K562 (cell line): ENCODE measurements around the gene TRIM27. TPM values are rescaled to one million over a fixed set of nuclear protein-coding genes. Genes with fewer than 3 reads are reported as not detected.

Experiments
- CBFA2T2 ChIP-seq: fragments of 450-650 bp; conservative IDR thresholded peaks from 2 replicates; pipeline ENCODE4 v1.6.1; 2017; ENCODE audit warnings: mild to moderate bottlenecking
- EP300 ChIP-seq: IDR thresholded peaks from 2 replicates; pipeline ENCODE4 v1.6.1; 2012; ENCODE audit warnings: low read length, improper control_type of control experiment
- EP400 ChIP-seq: fragments of 450-650 bp; IDR thresholded peaks from 2 replicates; pipeline ENCODE4 v1.6.1; 2017; ENCODE audit warnings: antibody characterized with exemption, mild to moderate bottlenecking, moderate library complexity
- ETV6 ChIP-seq, 3 experiments: fragments of 150-350 bp in 1 of 3; sonication (generic) in 1 of 3; formaldehyde crosslinking in 1 of 3; IDR thresholded peaks; 2 replicates each; pipeline versions ENCODE4 v1.6.1 to v1.8.0; 2014 to 2022; ENCODE audit warnings: borderline replicate concordance in 2 of 3, low read depth in 2 of 3, antibody characterized with exemption in 1 of 3, low read length in 1 of 3, mild to moderate bottlenecking in 1 of 3, missing genetic modification reagents in 1 of 3
- PHF21A ChIP-seq: fragments of 450-650 bp; IDR thresholded peaks from 2 replicates; pipeline ENCODE4 v1.6.1; 2017; ENCODE audit warnings: low read depth, borderline replicate concordance
- RBM25 ChIP-seq: fragments of 200-400 bp; formaldehyde crosslinking; IDR thresholded peaks from 2 replicates; pipeline ENCODE4 v1.6.1; 2018; ENCODE audit warnings: low read length, low read depth, moderate library complexity; ENCODE audit not compliant: severe bottlenecking
- RBM39 ChIP-seq: fragments of 200-400 bp; formaldehyde crosslinking; optimal IDR thresholded peaks from 2 replicates; pipeline ENCODE3; 2018; ENCODE audit warnings: low read depth, low read length
- SMAD4 ChIP-seq: fragments of 250-450 bp; sonication (Bioruptor Pico); conservative IDR thresholded peaks from 2 replicates; pipeline ENCODE4 v1.8.0; 2021; ENCODE audit warnings: inconsistent platforms, mild to moderate bottlenecking, moderate library complexity
- STAT5A ChIP-seq: IDR thresholded peaks from 2 replicates; pipeline ENCODE4 v1.6.1; 2012; ENCODE audit warnings: low read length, inconsistent platforms, borderline replicate concordance
- TBP ChIP-seq: optimal IDR thresholded peaks from 2 replicates; pipeline ENCODE3; 2011; ENCODE audit warnings: low read depth, low read length, improper control_type of control experiment
- ZNF217 ChIP-seq: sonication (generic); formaldehyde crosslinking; IDR thresholded peaks from 2 replicates; pipeline ENCODE4 v1.8.0; 2022; ENCODE audit warnings: mild to moderate bottlenecking, missing genetic modification reagents
- ZNF347 ChIP-seq: fragments of 450-650 bp; formaldehyde crosslinking; IDR thresholded peaks from 2 replicates; pipeline ENCODE4 v1.4.0; 2020; ENCODE audit warnings: low read depth, mild to moderate bottlenecking, moderate library complexity
- ZNF354B ChIP-seq: fragments of 250-450 bp; sonication (Bioruptor Pico); IDR thresholded peaks from 2 replicates; pipeline ENCODE4 v1.4.0; 2020
- ZNF444 ChIP-seq: fragments of 250-450 bp; sonication (Bioruptor Pico); IDR thresholded peaks from 2 replicates; pipeline ENCODE4 v1.4.0; 2020; ENCODE audit warnings: mild to moderate bottlenecking, moderate library complexity
- ZNF780A ChIP-seq: fragments of 250-450 bp; sonication (Bioruptor Pico); IDR thresholded peaks from 2 replicates; pipeline ENCODE4 v1.5.0; 2021; ENCODE audit warnings: mild to moderate bottlenecking
- ZSCAN32 ChIP-seq: fragments of 450-650 bp; formaldehyde crosslinking; IDR thresholded peaks from 2 replicates; pipeline ENCODE4 v1.4.0; 2020; ENCODE audit warnings: mild to moderate bottlenecking, moderate library complexity
- polyA plus RNA-seq, 8 experiments: library from polyadenylated mRNA; depleted of rRNA in 4 of 8; stranded (reverse) in 5 of 8; unstranded in 3 of 8; fragments of >200 nt; fragmentation: Nextera tagmentation in 2 of 8; fragmentation: Illumina TruSeq in 1 of 8; extraction: Ambion mirVana in 2 of 8; extraction: Trizol in 1 of 8; gene quantifications; 2 replicates each; pipeline versions ENCODE4 v1.2.1 to v1.2.3, GENCODE V29; 2011 to 2014; ENCODE audit warnings: inconsistent platforms in 1 of 8, missing spikeins in 1 of 8
- total RNA-seq, 7 experiments: library from RNA; depleted of rRNA in 6 of 7; stranded (reverse); fragments of >200 nt in 6 of 7; fragmentation: Illumina TruSeq in 2 of 7; extraction: Trizol in 2 of 7; gene quantifications; 2 replicates each; pipeline versions ENCODE4 v1.2.1 to v1.2.3, GENCODE V29; 2011 to 2021; ENCODE audit warnings: low replicate concordance in 1 of 7
- TF ChIP-seq, protein P1 (sequence below): fragments of 450-650 bp; IDR thresholded peaks from 2 replicates; pipeline ENCODE4 v1.6.1; 2017; ENCODE audit warnings: antibody characterized with exemption
- TF ChIP-seq, protein P2 (sequence below): fragments of 250-450 bp; sonication (Bioruptor Pico); IDR thresholded peaks from 2 replicates; pipeline ENCODE4 v1.5.1; 2021; ENCODE audit warnings: mild to moderate bottlenecking
- TF ChIP-seq, protein P3 (sequence below): fragments of 450-650 bp; IDR thresholded peaks from 2 replicates; pipeline ENCODE4 v1.6.1; 2016
- TF ChIP-seq, protein P4 (sequence below): fragments of 250-450 bp; sonication (Bioruptor Pico); IDR thresholded peaks from 2 replicates; pipeline ENCODE4 v1.9.0; 2021; ENCODE audit warnings: mild to moderate bottlenecking, inconsistent platforms

The TRIM27 gene
- total and polyA plus RNA-seq, 9 of the 15 experiments (the other 6 are each of a cell fraction or from before 2014, with no cell fraction given): 37.7 to 235 (median 122) TPM

DNA sequence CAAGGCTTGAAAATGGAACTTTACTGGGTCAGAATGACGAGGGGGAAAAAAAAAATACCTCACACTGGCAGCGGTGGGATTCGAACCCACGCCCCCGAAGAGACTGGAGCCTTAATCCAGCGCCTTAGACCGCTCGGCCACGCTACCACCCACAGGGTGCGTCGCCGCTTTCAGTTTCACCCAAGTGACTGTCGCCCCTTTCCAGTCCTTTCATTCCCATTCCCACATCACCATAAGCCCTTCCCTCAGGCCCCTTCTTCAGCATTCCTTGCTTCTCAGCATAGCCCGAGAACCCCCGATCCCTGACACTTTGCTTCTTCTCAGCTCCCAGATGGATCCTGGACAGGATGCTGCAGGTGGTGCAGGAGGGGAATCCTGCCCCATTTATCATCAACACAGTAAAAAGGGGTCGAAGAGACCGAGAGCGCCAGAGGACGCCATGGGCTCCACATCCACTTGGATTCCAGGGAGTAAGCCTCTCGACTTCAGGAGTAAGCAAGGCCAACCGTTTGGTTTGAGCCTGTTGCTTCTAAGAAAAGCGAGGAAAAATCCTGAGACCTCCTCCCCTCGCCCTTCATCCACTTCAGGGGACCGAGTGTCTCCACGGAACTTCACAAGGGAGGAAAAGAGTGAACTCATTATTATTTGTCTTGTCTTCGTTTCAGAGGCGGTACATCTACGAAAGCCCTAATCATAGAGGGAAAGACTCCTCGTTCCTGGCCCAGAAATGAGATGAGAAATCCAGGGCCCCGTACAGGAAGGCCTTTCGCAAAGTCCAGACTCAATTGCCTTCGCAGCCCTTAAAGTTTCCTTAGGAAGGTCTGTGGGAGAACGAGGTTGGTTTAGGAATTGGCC is 20.0 kb upstream of the TRIM27 start (continued):
- no peak for TF ChIP-seq RBM25
- no peak for TF ChIP-seq ZNF444 (CRISPR knock-in tag)
- TF ChIP-seq, protein P1, sequence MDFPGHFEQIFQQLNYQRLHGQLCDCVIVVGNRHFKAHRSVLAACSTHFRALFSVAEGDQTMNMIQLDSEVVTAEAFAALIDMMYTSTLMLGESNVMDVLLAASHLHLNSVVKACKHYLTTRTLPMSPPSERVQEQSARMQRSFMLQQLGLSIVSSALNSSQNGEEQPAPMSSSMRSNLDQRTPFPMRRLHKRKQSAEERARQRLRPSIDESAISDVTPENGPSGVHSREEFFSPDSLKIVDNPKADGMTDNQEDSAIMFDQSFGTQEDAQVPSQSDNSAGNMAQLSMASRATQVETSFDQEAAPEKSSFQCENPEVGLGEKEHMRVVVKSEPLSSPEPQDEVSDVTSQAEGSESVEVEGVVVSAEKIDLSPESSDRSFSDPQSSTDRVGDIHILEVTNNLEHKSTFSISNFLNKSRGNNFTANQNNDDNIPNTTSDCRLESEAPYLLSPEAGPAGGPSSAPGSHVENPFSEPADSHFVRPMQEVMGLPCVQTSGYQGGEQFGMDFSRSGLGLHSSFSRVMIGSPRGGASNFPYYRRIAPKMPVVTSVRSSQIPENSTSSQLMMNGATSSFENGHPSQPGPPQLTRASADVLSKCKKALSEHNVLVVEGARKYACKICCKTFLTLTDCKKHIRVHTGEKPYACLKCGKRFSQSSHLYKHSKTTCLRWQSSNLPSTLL: peak; percentile 60; the same call in 1 of the 2 replicates
- TF ChIP-seq, protein P2, sequence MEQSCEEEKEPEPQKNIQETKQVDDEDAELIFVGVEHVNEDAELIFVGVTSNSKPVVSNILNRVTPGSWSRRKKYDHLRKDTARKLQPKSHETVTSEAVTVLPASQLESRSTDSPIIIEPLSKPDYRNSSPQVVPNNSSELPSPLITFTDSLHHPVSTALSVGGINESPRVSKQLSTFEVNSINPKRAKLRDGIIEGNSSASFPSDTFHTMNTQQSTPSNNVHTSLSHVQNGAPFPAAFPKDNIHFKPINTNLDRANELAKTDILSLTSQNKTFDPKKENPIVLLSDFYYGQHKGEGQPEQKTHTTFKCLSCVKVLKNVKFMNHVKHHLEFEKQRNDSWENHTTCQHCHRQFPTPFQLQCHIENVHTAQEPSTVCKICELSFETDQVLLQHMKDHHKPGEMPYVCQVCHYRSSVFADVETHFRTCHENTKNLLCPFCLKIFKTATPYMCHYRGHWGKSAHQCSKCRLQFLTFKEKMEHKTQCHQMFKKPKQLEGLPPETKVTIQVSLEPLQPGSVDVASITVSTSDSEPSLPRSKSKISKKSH (CRISPR knock-in tag): no peak
- 0 out of 4 replicates have a peak, but pooled peaks of 1 of the 2 experiments have one; percentile 13 for TF ChIP-seq ETV6 (IDR thresholded peaks at IDR 0.05; ENCODE audit: borderline replicate concordance in 1 of 2, low read depth in 2 of 2, low read length in 1 of 2)
- no peak for TF ChIP-seq ETV6 (CRISPR knock-in tag; IDR thresholded peaks at IDR 0.05; ENCODE audit: borderline replicate concordance)
- TF ChIP-seq PHF21A: peak; percentile 88
- no peak for TF ChIP-seq ZSCAN32 (CRISPR knock-in tag)
- TF ChIP-seq ZNF347 (CRISPR knock-in tag): no peak
- peak; percentile 59; the same call in 1 of the 2 replicates for TF ChIP-seq SMAD4 (CRISPR knock-in tag)
- no peak for TF ChIP-seq EP300
- no peak; the same call in 1 of the 2 replicates for TF ChIP-seq EP400
- TF ChIP-seq TBP: peak; percentile 99
- no peak for TF ChIP-seq RBM39
- TF ChIP-seq CBFA2T2: no peak
- no peak for TF ChIP-seq ZNF354B
- TF ChIP-seq ZNF217 (CRISPR knock-in tag): no peak
- no peak for TF ChIP-seq ZNF780A (CRISPR knock-in tag)
- TF ChIP-seq, protein P3, sequence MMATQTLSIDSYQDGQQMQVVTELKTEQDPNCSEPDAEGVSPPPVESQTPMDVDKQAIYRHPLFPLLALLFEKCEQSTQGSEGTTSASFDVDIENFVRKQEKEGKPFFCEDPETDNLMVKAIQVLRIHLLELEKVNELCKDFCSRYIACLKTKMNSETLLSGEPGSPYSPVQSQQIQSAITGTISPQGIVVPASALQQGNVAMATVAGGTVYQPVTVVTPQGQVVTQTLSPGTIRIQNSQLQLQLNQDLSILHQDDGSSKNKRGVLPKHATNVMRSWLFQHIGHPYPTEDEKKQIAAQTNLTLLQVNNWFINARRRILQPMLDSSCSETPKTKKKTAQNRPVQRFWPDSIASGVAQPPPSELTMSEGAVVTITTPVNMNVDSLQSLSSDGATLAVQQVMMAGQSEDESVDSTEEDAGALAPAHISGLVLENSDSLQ: peak; percentile 20; the same call in 1 of the 2 replicates
- TF ChIP-seq, protein P4, sequence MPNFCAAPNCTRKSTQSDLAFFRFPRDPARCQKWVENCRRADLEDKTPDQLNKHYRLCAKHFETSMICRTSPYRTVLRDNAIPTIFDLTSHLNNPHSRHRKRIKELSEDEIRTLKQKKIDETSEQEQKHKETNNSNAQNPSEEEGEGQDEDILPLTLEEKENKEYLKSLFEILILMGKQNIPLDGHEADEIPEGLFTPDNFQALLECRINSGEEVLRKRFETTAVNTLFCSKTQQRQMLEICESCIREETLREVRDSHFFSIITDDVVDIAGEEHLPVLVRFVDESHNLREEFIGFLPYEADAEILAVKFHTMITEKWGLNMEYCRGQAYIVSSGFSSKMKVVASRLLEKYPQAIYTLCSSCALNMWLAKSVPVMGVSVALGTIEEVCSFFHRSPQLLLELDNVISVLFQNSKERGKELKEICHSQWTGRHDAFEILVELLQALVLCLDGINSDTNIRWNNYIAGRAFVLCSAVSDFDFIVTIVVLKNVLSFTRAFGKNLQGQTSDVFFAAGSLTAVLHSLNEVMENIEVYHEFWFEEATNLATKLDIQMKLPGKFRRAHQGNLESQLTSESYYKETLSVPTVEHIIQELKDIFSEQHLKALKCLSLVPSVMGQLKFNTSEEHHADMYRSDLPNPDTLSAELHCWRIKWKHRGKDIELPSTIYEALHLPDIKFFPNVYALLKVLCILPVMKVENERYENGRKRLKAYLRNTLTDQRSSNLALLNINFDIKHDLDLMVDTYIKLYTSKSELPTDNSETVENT (CRISPR knock-in tag): peak; percentile 62; the same call in 1 of the 2 replicates
- TF ChIP-seq STAT5A: no peak; the same call in 1 of the 2 replicates
